GM19023 (cell line): Measurements from ENCODE around the gene LRRC45.

Experiments used
- ATAC-seq: cut with Tn5 transposase; IDR thresholded peaks from one replicate; pipeline ENCODE4 v1.9.1; 2021; ENCODE audit warnings: mild to moderate bottlenecking, moderate library complexity; ENCODE audit not compliant: unreplicated experiment

The LRRC45 gene

GRCh38 chr17:81993729-81994592 is 29.1 kb upstream of the LRRC45 start:
- no peak for ATAC-seq

GRCh38 chr17:81994593-81995462 is 28.3 kb upstream of the LRRC45 start:
- ATAC-seq, result no peak

GRCh38 chr17:81995463-81996231 is 27.5 kb upstream of the LRRC45 start:
- no peak for ATAC-seq

GRCh38 chr17:81996232-81996756 is 26.8 kb upstream of the LRRC45 start:
- no peak for ATAC-seq

GRCh38 chr17:81996757-81997441 is 26.2 kb upstream of the LRRC45 start:
- ATAC-seq, result no peak

GRCh38 chr17:81998212-81998611 is 24.9 kb upstream of the LRRC45 start:
- ATAC-seq, result no peak

- ATAC-seq, result no peak
These were observed 24.2 kb upstream of the LRRC45 start for GRCh38 chr17:81998691-81999438.

- ATAC-seq, result no peak
These were observed 23.5 kb upstream of the LRRC45 start for GRCh38 chr17:81999587-81999975.

- no peak for ATAC-seq
These were observed 22.9 kb upstream of the LRRC45 start for GRCh38 chr17:81999976-82000802.

GRCh38 chr17:82000803-82001570 is 22.1 kb upstream of the LRRC45 start:
- ATAC-seq, result no peak

GRCh38 chr17:82001571-82002056 is 21.5 kb upstream of the LRRC45 start:
- ATAC-seq, result no peak

GRCh38 chr17:82003411-82004381 is 19.4 kb upstream of the LRRC45 start:
- no peak for ATAC-seq

GRCh38 chr17:82004517-82005455 is 18.3 kb upstream of the LRRC45 start:
- ATAC-seq, result no peak

- no peak for ATAC-seq
These were observed 17.3 kb upstream of the LRRC45 start for GRCh38 chr17:82005701-82006348.
